ENCODE data around the gene LGALS9. TPM values are rescaled to one million over a fixed set of nuclear protein-coding genes. Genes with fewer than 3 reads are reported as not detected.
"Not testable (repeated sequence)": the region's sequence is repeated elsewhere in the genome, so short reads cannot be mapped to it uniquely, and the experiment has no call there.

LGALS9 gene
- total RNA-seq, 1 donor from 2014 or later: 80.7 TPM

- DNase-seq (ENCODE audit: low spot score): no peak
Observed at GRCh38 chr17:27677191-27677590, 46.2 kb downstream of the LGALS9 start.

- not testable (repeated sequence) for DNase-seq (ENCODE audit: low spot score)
Observed at GRCh38 chr17:27686322-27686721, 55.3 kb downstream of the LGALS9 start.

GRCh38 chr17:27690882-27691281 lies 59.9 kb downstream of the LGALS9 start:
- DNase-seq (ENCODE audit: low spot score): no peak

GRCh38 chr17:27695254-27695814 lies 64.3 kb downstream of the LGALS9 start:
- DNase-seq (ENCODE audit: low spot score): not testable (repeated sequence)

Other genes starting within 250 kb of the LGALS9 start
- 61.9 TPM for gene KSR1, start 174.7 kb upstream of the LGALS9 start, total RNA-seq
- 0.23 TPM for gene NOS2, start 169.3 kb downstream of the LGALS9 start, total RNA-seq